ENCODE data around the gene ENPP4.
A peak's percentile ranks its signal among the peaks of the same experiment; 100 is the strongest.

ENPP4 gene

DNA sequence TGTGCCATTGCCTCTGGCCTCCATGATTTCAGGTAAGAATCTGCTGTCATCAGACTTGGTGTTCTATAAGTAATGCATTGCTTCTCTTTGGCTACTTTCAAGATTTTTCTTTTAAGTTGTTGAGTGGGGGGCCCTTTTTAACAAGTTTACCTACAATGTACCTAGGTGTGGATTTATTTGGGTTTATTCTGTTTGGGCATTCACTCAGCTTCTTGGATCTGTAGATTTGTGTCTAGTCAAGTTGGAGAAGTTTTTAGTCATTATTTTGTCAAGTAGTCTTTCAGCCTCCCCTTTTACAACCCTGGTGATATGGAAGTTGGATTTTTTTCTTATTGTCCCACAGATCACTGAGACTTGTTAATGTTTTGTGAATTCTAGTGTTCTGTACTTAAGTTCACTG, 26.9 kb downstream of the ENPP4 start:
- H3K27ac ChIP-seq (ENCODE audit: insufficient read depth, low read length, poor library complexity, severe bottlenecking) = no peak overlapping the region
- H3K4me3 ChIP-seq (ENCODE audit: insufficient read depth, low read depth, low read length, poor library complexity, severe bottlenecking) = no peak overlapping the region
- no peaks in the 10 kb centered on the region for H3K9me3 ChIP-seq (ENCODE audit: control insufficient read depth, low read length)
- H3K36me3 ChIP-seq (ENCODE audit: control insufficient read depth, insufficient read depth, low read length) = no peaks in the 10 kb centered on the region
- H3K4me1 ChIP-seq (ENCODE audit: control insufficient read depth, insufficient read depth, low read length, poor library complexity, severe bottlenecking) = no peaks in the 10 kb centered on the region
- no peaks in the 10 kb centered on the region for H3K27me3 ChIP-seq (replicated peaks; ENCODE audit: control insufficient read depth, insufficient read depth, low read length, poor library complexity, severe bottlenecking)
- DNase-seq = no peak

DNA sequence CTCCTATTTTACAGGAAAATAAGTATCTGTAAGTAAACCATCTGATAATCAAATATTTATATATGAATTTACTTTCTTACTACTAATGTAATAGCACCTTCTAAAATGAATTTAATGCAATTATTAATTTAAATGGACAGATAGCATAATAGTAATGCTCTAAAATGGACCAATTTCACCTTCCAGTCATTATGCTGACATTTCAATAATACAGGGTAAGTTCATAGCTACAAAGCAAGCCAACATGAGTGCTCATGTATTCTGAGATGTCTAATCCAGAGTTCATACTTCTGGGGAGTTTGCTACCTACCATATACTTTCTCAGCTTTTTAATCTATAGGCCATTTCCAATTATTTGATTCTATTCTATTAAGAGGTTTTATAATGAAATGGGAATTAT, 29.4 kb downstream of the ENPP4 start:
- no peak overlapping the region for H3K4me3 ChIP-seq (ENCODE audit: insufficient read depth, low read depth, low read length, poor library complexity, severe bottlenecking)
- no peaks in the 10 kb centered on the region for H3K27me3 ChIP-seq (replicated peaks; ENCODE audit: control insufficient read depth, insufficient read depth, low read length, poor library complexity, severe bottlenecking)
- no peaks in the 10 kb centered on the region for H3K4me1 ChIP-seq (ENCODE audit: control insufficient read depth, insufficient read depth, low read length, poor library complexity, severe bottlenecking)
- DNase-seq = no peak
- no peaks in the 10 kb centered on the region for H3K36me3 ChIP-seq (ENCODE audit: control insufficient read depth, insufficient read depth, low read length)
- H3K9me3 ChIP-seq (ENCODE audit: control insufficient read depth, low read length) = no peaks in the 10 kb centered on the region
- no peak overlapping the region for H3K27ac ChIP-seq (ENCODE audit: insufficient read depth, low read length, poor library complexity, severe bottlenecking)

GRCh38 chr6:46160102-46160501, 30.3 kb downstream of the ENPP4 start:
- Histone ChIP-seq H3K4me1 (ENCODE audit: control insufficient read depth, insufficient read depth, low read length, poor library complexity, severe bottlenecking) (no peaks in the 10 kb centered on the region), H3K4me3 (ENCODE audit: insufficient read depth, low read depth, low read length, poor library complexity, severe bottlenecking) (no peak overlapping the region), H3K27ac (ENCODE audit: insufficient read depth, low read length, poor library complexity, severe bottlenecking) (no peak overlapping the region), H3K36me3 (ENCODE audit: control insufficient read depth, insufficient read depth, low read length) (no peaks in the 10 kb centered on the region), H3K27me3 (replicated peaks; ENCODE audit: control insufficient read depth, insufficient read depth, low read length, poor library complexity, severe bottlenecking) (no peaks in the 10 kb centered on the region), H3K9me3 (ENCODE audit: control insufficient read depth, low read length) (no peaks in the 10 kb centered on the region)
- DNase-seq = no peak

DNA sequence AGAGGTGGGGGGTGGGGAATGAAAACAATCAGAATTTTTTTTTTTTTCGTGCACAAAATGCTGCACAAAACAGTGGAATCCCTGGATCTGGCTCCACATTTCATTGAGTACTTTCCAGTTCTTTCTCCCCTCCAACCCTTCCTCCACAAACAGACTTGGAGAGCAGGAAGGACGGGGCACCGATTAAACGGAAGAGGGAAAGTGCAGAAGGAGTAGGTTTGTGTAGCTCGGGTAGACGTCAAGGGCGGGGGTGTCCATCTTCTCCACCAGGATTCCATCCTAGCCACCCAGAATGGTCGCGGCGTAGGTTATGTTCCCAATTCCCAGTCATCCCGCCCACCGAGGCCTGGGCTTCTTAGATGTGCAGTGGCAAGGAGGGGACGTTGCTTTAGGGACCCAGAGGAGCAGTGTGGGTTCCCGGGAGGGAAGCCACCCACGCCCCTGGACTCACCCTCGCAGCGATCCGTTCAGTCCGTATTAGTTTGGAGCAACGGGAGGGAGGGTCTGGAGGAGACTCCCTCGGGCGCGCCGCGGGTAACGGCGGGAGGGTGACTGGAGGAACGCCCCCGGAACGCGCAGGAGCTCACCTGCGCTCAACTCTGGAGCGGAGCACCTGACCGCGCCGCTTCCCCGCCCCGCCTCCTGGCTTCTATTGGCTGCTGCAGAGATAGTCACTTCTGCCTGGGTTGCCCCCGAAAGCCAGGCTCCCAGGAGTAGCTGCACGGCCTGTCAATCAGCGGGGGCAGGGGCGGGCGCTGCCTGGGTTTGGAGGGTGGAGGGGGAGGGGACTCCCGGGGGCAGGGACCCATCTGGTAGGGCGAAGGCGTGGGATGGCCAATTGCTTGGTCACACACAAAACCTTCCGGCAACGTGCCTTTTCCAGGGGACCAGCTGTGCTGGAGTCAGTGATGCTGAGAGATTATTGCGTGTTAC, 40.8 kb downstream of the ENPP4 start, which contains the start of gene ENPP5:
ENPP5 (minus strand) TSS at position 624 of the 933 bp plus-strand sequence. CDS start 2,718 bp downstream, outside the sequence.
- H3K36me3 ChIP-seq (ENCODE audit: control insufficient read depth, insufficient read depth, low read length) = no peaks in the 10 kb centered on the region
- H3K4me1 ChIP-seq (ENCODE audit: control insufficient read depth, insufficient read depth, low read length, poor library complexity, severe bottlenecking) = peaks cover 9% of the 10 kb centered on the region
- H3K4me3 ChIP-seq (ENCODE audit: insufficient read depth, low read depth, low read length, poor library complexity, severe bottlenecking) = peak within 1 kb of the TSS; percentile 58
- H3K27me3 ChIP-seq (replicated peaks; ENCODE audit: control insufficient read depth, insufficient read depth, low read length, poor library complexity, severe bottlenecking) = no peaks in the 10 kb centered on the region
- no peak within 1 kb of the TSS for H3K27ac ChIP-seq (ENCODE audit: insufficient read depth, low read length, poor library complexity, severe bottlenecking)
- DNase-seq = peak; percentile 46 to 51 (median 48)
- no peaks in the 10 kb centered on the region for H3K9me3 ChIP-seq (ENCODE audit: control insufficient read depth, low read length)

DNA sequence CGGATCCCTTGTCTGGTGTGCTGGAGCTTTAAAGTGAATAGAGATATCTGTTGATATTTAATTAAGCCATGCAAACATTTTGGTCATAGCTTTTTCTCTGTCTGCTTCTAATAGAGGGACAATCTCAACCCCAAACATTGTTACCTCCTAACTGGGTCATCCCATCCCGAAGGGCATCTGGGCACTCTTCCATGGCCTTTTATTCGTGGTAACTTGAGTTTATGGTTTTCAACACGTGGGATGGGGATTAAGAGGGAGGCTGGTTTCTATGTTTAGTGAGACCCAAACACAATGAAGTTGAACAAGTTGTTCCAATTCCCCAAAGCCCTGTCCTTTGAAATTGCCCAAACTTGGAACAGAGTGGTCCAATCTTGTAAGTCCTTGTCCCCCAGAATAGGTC, 42.4 kb downstream of the ENPP4 start:
- Histone ChIP-seq H3K27me3 (replicated peaks; ENCODE audit: control insufficient read depth, insufficient read depth, low read length, poor library complexity, severe bottlenecking) (no peaks in the 10 kb centered on the region), H3K9me3 (ENCODE audit: control insufficient read depth, low read length) (no peaks in the 10 kb centered on the region), H3K36me3 (ENCODE audit: control insufficient read depth, insufficient read depth, low read length) (no peaks in the 10 kb centered on the region), H3K27ac (ENCODE audit: insufficient read depth, low read length, poor library complexity, severe bottlenecking) (no peak overlapping the region), H3K4me3 (ENCODE audit: insufficient read depth, low read depth, low read length, poor library complexity, severe bottlenecking) (no peak overlapping the region), H3K4me1 (ENCODE audit: control insufficient read depth, insufficient read depth, low read length, poor library complexity, severe bottlenecking) (peaks cover 9% of the 10 kb centered on the region)
- no peak for DNase-seq

- H3K27me3 ChIP-seq (replicated peaks; ENCODE audit: control insufficient read depth, insufficient read depth, low read length, poor library complexity, severe bottlenecking) = no peaks in the 10 kb centered on the region
- no peak for DNase-seq
- peaks cover 9% of the 10 kb centered on the region for H3K4me1 ChIP-seq (ENCODE audit: control insufficient read depth, insufficient read depth, low read length, poor library complexity, severe bottlenecking)
- no peaks in the 10 kb centered on the region for H3K36me3 ChIP-seq (ENCODE audit: control insufficient read depth, insufficient read depth, low read length)
- no peak overlapping the region for H3K27ac ChIP-seq (ENCODE audit: insufficient read depth, low read length, poor library complexity, severe bottlenecking)
- no peak overlapping the region for H3K4me3 ChIP-seq (ENCODE audit: insufficient read depth, low read depth, low read length, poor library complexity, severe bottlenecking)
- no peaks in the 10 kb centered on the region for H3K9me3 ChIP-seq (ENCODE audit: control insufficient read depth, low read length)
Observed at GRCh38 chr6:46174904-46175303, 45.1 kb downstream of the ENPP4 start.

- H3K4me1 ChIP-seq (ENCODE audit: control insufficient read depth, insufficient read depth, low read length, poor library complexity, severe bottlenecking) = peaks cover 6% of the 10 kb centered on the region
- H3K9me3 ChIP-seq (ENCODE audit: control insufficient read depth, low read length) = no peaks in the 10 kb centered on the region
- no peak overlapping the region for H3K4me3 ChIP-seq (ENCODE audit: insufficient read depth, low read depth, low read length, poor library complexity, severe bottlenecking)
- H3K36me3 ChIP-seq (ENCODE audit: control insufficient read depth, insufficient read depth, low read length) = no peaks in the 10 kb centered on the region
- no peak overlapping the region for H3K27ac ChIP-seq (ENCODE audit: insufficient read depth, low read length, poor library complexity, severe bottlenecking)
- DNase-seq = no peak
- no peaks in the 10 kb centered on the region for H3K27me3 ChIP-seq (replicated peaks; ENCODE audit: control insufficient read depth, insufficient read depth, low read length, poor library complexity, severe bottlenecking)
Observed at GRCh38 chr6:46175446-46175845, 45.7 kb downstream of the ENPP4 start.

DNA sequence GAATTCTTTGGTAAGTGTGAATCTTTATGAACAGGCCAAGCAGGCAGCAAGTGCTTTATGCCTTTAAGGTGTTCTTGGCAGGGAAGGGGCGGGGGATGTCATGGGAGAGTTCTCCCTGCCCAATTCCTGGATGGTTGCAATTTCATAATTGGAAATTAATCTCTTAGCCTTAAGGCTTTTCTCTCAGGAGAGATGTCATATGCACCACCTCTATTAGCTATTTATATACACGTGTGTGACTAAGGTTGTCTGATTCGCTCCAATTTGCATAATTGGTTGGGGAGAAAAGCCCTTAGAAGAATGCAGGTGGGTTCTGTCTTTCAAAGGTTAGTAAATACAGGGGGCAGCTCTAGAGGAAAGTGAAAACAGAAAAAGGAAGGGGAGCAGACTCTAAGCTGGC, 46.2 kb downstream of the ENPP4 start:
- no peaks in the 10 kb centered on the region for H3K9me3 ChIP-seq (ENCODE audit: control insufficient read depth, low read length)
- H3K27ac ChIP-seq (ENCODE audit: insufficient read depth, low read length, poor library complexity, severe bottlenecking) = no peak overlapping the region
- peaks cover 2% of the 10 kb centered on the region for H3K4me1 ChIP-seq (ENCODE audit: control insufficient read depth, insufficient read depth, low read length, poor library complexity, severe bottlenecking)
- H3K27me3 ChIP-seq (replicated peaks; ENCODE audit: control insufficient read depth, insufficient read depth, low read length, poor library complexity, severe bottlenecking) = no peaks in the 10 kb centered on the region
- no peak for DNase-seq
- H3K4me3 ChIP-seq (ENCODE audit: insufficient read depth, low read depth, low read length, poor library complexity, severe bottlenecking) = no peak overlapping the region
- H3K36me3 ChIP-seq (ENCODE audit: control insufficient read depth, insufficient read depth, low read length) = no peaks in the 10 kb centered on the region

GRCh38 chr6:46184114-46184513, 54.3 kb downstream of the ENPP4 start:
- no peak for DNase-seq
- H3K9me3 ChIP-seq (ENCODE audit: control insufficient read depth, low read length) = no peaks in the 10 kb centered on the region
- H3K4me3 ChIP-seq (ENCODE audit: insufficient read depth, low read depth, low read length, poor library complexity, severe bottlenecking) = no peak overlapping the region
- no peak overlapping the region for H3K27ac ChIP-seq (ENCODE audit: insufficient read depth, low read length, poor library complexity, severe bottlenecking)
- H3K4me1 ChIP-seq (ENCODE audit: control insufficient read depth, insufficient read depth, low read length, poor library complexity, severe bottlenecking) = no peaks in the 10 kb centered on the region
- no peaks in the 10 kb centered on the region for H3K27me3 ChIP-seq (replicated peaks; ENCODE audit: control insufficient read depth, insufficient read depth, low read length, poor library complexity, severe bottlenecking)
- no peaks in the 10 kb centered on the region for H3K36me3 ChIP-seq (ENCODE audit: control insufficient read depth, insufficient read depth, low read length)

GRCh38 chr6:46186583-46186982, 56.8 kb downstream of the ENPP4 start:
- Histone ChIP-seq H3K36me3 (ENCODE audit: control insufficient read depth, insufficient read depth, low read length) (no peaks in the 10 kb centered on the region), H3K27me3 (replicated peaks; ENCODE audit: control insufficient read depth, insufficient read depth, low read length, poor library complexity, severe bottlenecking) (no peaks in the 10 kb centered on the region), H3K9me3 (ENCODE audit: control insufficient read depth, low read length) (no peaks in the 10 kb centered on the region), H3K27ac (ENCODE audit: insufficient read depth, low read length, poor library complexity, severe bottlenecking) (no peak overlapping the region), H3K4me1 (ENCODE audit: control insufficient read depth, insufficient read depth, low read length, poor library complexity, severe bottlenecking) (no peaks in the 10 kb centered on the region), H3K4me3 (ENCODE audit: insufficient read depth, low read depth, low read length, poor library complexity, severe bottlenecking) (no peak overlapping the region)
- no peak for DNase-seq
